SK-N-SH (cell line): Measurements from ENCODE around the gene TAF4. TPM values are rescaled to one million over a fixed set of nuclear protein-coding genes. Genes with fewer than 3 reads are reported as not detected.

Source experiments
- CTCF ChIA-PET: fragments of 300-600, 350-600 bp; formaldehyde crosslinking; extraction: SDS; loops from one replicate; lab custom pipeline; 2021; lab: Yijun Ruan, JAX
- POLR2A ChIA-PET: fragments of 350-600 bp; sonication (Branson Sonifier 250); formaldehyde crosslinking; extraction: SDS; loops from one replicate; lab custom pipeline; 2020; ENCODE audit warnings: antibody characterized with exemption, inconsistent platforms; lab: Yijun Ruan, JAX
- DNase-seq: peaks from one replicate; pipeline ENCODE4 v3.0.0; 2012
- H2AFZ ChIP-seq: fragments of 200-600 bp; sonication (generic); 2 replicates; pipeline ENCODE4 v1.8.1; 2016; ENCODE audit warnings: antibody characterized with exemption, mild to moderate bottlenecking, low read depth
- H3F3A ChIP-seq: fragments of 200-600 bp; sonication (generic); replicated peaks from 2 replicates; pipeline ENCODE3; 2016; ENCODE audit warnings: antibody characterized with exemption, mild to moderate bottlenecking; ENCODE audit not compliant: insufficient read depth
- H3K27ac ChIP-seq, 2 experiments: fragments of 200-500 bp in 1 of 2; fragments of 200-600 bp in 1 of 2; sonication (Bioruptor generic) in 1 of 2; sonication (generic), shearing (Covaris generic) in 1 of 2; 2 replicates each; pipeline versions ENCODE4 v1.5.1 to v1.6.1; 2014 to 2016; ENCODE audit warnings: low read depth in 2 of 2, inconsistent platforms in 1 of 2, low read length in 1 of 2, mild to moderate bottlenecking in 1 of 2, mixed read lengths in 1 of 2
- H3K27me3 ChIP-seq: fragments of 200-600 bp; sonication (generic), shearing (Covaris generic); 2 replicates; pipeline ENCODE4 v1.6.1; 2016; ENCODE audit warnings: mixed run types; ENCODE audit not compliant: insufficient read depth
- H3K36me3 ChIP-seq, 2 experiments: fragments of 200-500 bp in 1 of 2; fragments of 200-600 bp in 1 of 2; sonication (Bioruptor generic) in 1 of 2; sonication (generic) in 1 of 2; replicated peaks in 1 of 2; 2 replicates each; pipeline versions ENCODE3 to v1.5.1; 2014 to 2016; ENCODE audit warnings: low read length in 1 of 2, mild to moderate bottlenecking in 1 of 2; ENCODE audit not compliant: insufficient read depth in 2 of 2, control insufficient read depth in 1 of 2
- H3K4me1 ChIP-seq, 2 experiments: fragments of 200-500 bp in 1 of 2; fragments of 200-600 bp in 1 of 2; sonication (Bioruptor generic) in 1 of 2; sonication (generic), shearing (Covaris generic) in 1 of 2; 2 replicates each; pipeline versions ENCODE4 v1.5.1 to v1.6.1; 2014 to 2016; ENCODE audit warnings: low read depth in 1 of 2, low read length in 1 of 2, mixed run types in 1 of 2; ENCODE audit not compliant: insufficient read depth in 2 of 2, control insufficient read depth in 1 of 2
- H3K4me2 ChIP-seq: fragments of 200-600 bp; sonication (generic), shearing (Covaris generic); 2 replicates; pipeline ENCODE4 v1.6.1; 2017; ENCODE audit warnings: mixed run types
- H3K4me3 ChIP-seq, 2 experiments: fragments of 200-500 bp in 1 of 2; fragments of 200-600 bp in 1 of 2; sonication (Bioruptor generic) in 1 of 2; sonication (generic), shearing (Covaris generic) in 1 of 2; 2 replicates each; pipeline versions ENCODE4 v1.5.1 to v1.8.1; 2014 to 2016; ENCODE audit warnings: low read depth in 2 of 2, inconsistent platforms in 1 of 2, low read length in 1 of 2, mild to moderate bottlenecking in 1 of 2, mixed read lengths in 1 of 2, moderate library complexity in 1 of 2
- H3K79me2 ChIP-seq: fragments of 200-600 bp; sonication (generic); 2 replicates; pipeline ENCODE4 v1.8.1; 2017; ENCODE audit warnings: mild to moderate bottlenecking; ENCODE audit not compliant: insufficient read depth
- H3K9ac ChIP-seq: fragments of 200-600 bp; sonication (generic); 2 replicates; pipeline ENCODE4 v1.6.1; 2017; ENCODE audit warnings: mixed run types
- H3K9me2 ChIP-seq: fragments of 200-600 bp; sonication (generic); 2 replicates; pipeline ENCODE4 v1.6.1; 2017; ENCODE audit warnings: mixed run types
- H3K9me3 ChIP-seq: fragments of 200-600 bp; sonication (generic); 2 replicates; pipeline ENCODE4 v1.6.1; 2017; ENCODE audit warnings: mixed run types, mild to moderate bottlenecking, moderate library complexity
- H4K20me1 ChIP-seq: fragments of 200-600 bp; sonication (generic); 2 replicates; pipeline ENCODE4 v1.6.1; 2017; ENCODE audit warnings: mild to moderate bottlenecking, mixed run types; ENCODE audit not compliant: insufficient read depth
- CHD2 ChIP-seq: fragments of 150-350 bp; IDR thresholded peaks from 2 replicates; pipeline ENCODE4 v1.6.1; 2018; ENCODE audit warnings: low read length; ENCODE audit not compliant: partially characterized antibody
- CTCF ChIP-seq: fragments of 200-600 bp; sonication (generic); IDR thresholded peaks from 2 replicates; pipeline ENCODE4 v1.6.1; 2017; ENCODE audit warnings: antibody characterized with exemption, mild to moderate bottlenecking, moderate library complexity
- FOSL2 ChIP-seq: IDR thresholded peaks from 2 replicates; pipeline ENCODE4 v1.4.0; 2012; ENCODE audit warnings: low read depth, mild to moderate bottlenecking, moderate library complexity, borderline replicate concordance
- GATA2 ChIP-seq: sonication (generic); formaldehyde crosslinking; IDR thresholded peaks from 2 replicates; pipeline ENCODE4 v1.5.0; 2020; ENCODE audit warnings: mild to moderate bottlenecking, missing genetic modification reagents
- IRF3 ChIP-seq: fragments of 150-350 bp; IDR thresholded peaks from 2 replicates; pipeline ENCODE4 v1.6.1; 2016; ENCODE audit warnings: mild to moderate bottlenecking, low read depth, low read length
- MXI1 ChIP-seq: IDR thresholded peaks from 2 replicates; pipeline ENCODE4 v1.6.1; 2012; ENCODE audit warnings: mild to moderate bottlenecking, low read depth, low read length, improper control_type of control experiment
- POLR2AphosphoS5 ChIP-seq: IDR thresholded peaks from 2 replicates; pipeline ENCODE4 v1.6.1; 2012; ENCODE audit warnings: low read depth, low read length
- RAD21 ChIP-seq: IDR thresholded peaks from 2 replicates; pipeline ENCODE4 v1.6.1; 2012; ENCODE audit warnings: mild to moderate bottlenecking, low read length
- TCF12 ChIP-seq: IDR thresholded peaks from 2 replicates; pipeline ENCODE4 v1.4.0; 2012
- TEAD4 ChIP-seq: IDR thresholded peaks from 2 replicates; pipeline ENCODE4 v1.4.0; 2012; ENCODE audit warnings: mild to moderate bottlenecking, borderline replicate concordance; ENCODE audit not compliant: insufficient read depth
- WGBS: methylation state at CpG from one replicate; pipeline ENCODE4 v1.1.6; 2017; ENCODE audit warnings: low lambda C conversion rate; 5-methylcytosine and 5-hydroxymethylcytosine counted together
- polyA plus RNA-seq, 3 experiments: library from polyadenylated mRNA; depleted of rRNA; stranded (reverse); fragments of >200 nt; gene quantifications; 2 replicates each; pipeline ENCODE4 v1.2.3, GENCODE V29; 2012
- TF ChIP-seq, protein P1 (sequence below): IDR thresholded peaks from 2 replicates; pipeline ENCODE4 v1.6.1; 2012; ENCODE audit warnings: mild to moderate bottlenecking, low read depth, low read length, moderate library complexity

TAF4 gene
- polyA plus RNA-seq, 1 of the 3 experiments (the other 2 are of a cell fraction), result 4.8 TPM

DNA sequence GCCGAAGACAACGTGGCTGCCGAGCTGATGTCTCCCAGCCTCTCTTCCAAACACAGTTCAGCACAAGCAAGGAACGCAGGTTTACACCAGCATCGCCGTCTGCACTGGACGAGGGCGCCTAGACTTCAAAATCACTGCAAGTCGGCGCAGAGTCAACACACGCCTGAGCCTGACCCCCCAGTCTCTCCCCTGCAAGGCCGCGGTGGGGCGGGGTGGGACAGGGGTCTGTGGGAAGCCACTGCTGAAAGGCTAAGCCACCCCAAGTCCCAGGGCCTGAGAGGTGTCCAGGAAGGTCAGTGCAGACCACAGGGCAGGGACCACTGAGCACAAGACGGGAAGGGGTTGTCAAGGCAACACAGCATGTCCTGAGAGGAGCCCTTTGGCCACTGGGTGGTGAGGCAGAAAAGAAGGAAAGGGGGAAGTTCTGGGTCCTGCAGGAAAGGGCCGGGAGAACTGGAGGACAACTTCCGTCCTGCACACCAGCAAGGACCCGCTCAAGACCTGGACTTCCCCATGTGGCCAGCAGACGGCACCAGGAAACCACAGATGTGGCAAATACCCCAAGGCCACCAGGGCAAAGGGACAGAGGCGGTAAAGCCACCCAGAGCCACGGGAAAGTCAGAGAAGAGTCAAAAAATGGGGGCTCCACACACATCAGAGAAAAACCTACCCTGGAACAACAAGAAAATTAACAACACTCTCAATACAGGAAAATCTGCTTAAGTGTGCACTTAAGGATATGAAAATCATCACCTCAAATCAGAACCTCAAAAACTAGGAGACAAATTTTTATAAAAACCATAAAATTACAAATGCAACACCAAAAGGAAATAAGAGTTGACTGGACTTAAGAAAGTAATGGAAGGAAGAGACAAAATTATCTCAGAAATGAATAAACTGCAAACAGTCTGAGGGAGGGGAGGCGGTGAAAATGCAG is 84.8 kb downstream of the TAF4 start:
- Histone ChIP-seq H4K20me1 (no peaks in the 10 kb centered on the region), H3K4me2 (no peak overlapping the region), H3K79me2 (no peaks in the 10 kb centered on the region), H3F3A (no peaks in the 10 kb centered on the region), H3K9ac (no peak overlapping the region), H3K27ac (no peak overlapping the region; a peak in 1 of 4 replicates), H3K4me3 (no peak overlapping the region), H3K4me1 (no peaks in the 10 kb centered on the region; a peak in 1 of 4 replicates), H3K27me3 (no peaks in the 10 kb centered on the region), H3K36me3 (peaks cover 0 to 15% of the 10 kb centered on the region in 2 experiments), H3K9me3 (no peaks in the 10 kb centered on the region), H2AFZ (no peak overlapping the region), H3K9me2 (no peaks in the 10 kb centered on the region)
- TF ChIP-seq TCF12 (no peak), CTCF (peak; percentile 24; the same call in 1 of the 2 replicates), RAD21 (peak; percentile 57), POLR2AphosphoS5 (no peak), MXI1 (no peak)
- TF ChIP-seq, protein P1, sequence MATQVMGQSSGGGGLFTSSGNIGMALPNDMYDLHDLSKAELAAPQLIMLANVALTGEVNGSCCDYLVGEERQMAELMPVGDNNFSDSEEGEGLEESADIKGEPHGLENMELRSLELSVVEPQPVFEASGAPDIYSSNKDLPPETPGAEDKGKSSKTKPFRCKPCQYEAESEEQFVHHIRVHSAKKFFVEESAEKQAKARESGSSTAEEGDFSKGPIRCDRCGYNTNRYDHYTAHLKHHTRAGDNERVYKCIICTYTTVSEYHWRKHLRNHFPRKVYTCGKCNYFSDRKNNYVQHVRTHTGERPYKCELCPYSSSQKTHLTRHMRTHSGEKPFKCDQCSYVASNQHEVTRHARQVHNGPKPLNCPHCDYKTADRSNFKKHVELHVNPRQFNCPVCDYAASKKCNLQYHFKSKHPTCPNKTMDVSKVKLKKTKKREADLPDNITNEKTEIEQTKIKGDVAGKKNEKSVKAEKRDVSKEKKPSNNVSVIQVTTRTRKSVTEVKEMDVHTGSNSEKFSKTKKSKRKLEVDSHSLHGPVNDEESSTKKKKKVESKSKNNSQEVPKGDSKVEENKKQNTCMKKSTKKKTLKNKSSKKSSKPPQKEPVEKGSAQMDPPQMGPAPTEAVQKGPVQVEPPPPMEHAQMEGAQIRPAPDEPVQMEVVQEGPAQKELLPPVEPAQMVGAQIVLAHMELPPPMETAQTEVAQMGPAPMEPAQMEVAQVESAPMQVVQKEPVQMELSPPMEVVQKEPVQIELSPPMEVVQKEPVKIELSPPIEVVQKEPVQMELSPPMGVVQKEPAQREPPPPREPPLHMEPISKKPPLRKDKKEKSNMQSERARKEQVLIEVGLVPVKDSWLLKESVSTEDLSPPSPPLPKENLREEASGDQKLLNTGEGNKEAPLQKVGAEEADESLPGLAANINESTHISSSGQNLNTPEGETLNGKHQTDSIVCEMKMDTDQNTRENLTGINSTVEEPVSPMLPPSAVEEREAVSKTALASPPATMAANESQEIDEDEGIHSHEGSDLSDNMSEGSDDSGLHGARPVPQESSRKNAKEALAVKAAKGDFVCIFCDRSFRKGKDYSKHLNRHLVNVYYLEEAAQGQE, result no peak
- 91% methylated on average over 22 of the region's 22 CpGs for WGBS
- DNase-seq, result peak; percentile 73
- ChIA-PET CTCF (interaction anchor here (0.8 kb wide), 1 partner anchor 1780 kb away, joined by 3 read pairs; no protein-coding TSS in a partner anchor), POLR2A (no interaction called here)

DNA sequence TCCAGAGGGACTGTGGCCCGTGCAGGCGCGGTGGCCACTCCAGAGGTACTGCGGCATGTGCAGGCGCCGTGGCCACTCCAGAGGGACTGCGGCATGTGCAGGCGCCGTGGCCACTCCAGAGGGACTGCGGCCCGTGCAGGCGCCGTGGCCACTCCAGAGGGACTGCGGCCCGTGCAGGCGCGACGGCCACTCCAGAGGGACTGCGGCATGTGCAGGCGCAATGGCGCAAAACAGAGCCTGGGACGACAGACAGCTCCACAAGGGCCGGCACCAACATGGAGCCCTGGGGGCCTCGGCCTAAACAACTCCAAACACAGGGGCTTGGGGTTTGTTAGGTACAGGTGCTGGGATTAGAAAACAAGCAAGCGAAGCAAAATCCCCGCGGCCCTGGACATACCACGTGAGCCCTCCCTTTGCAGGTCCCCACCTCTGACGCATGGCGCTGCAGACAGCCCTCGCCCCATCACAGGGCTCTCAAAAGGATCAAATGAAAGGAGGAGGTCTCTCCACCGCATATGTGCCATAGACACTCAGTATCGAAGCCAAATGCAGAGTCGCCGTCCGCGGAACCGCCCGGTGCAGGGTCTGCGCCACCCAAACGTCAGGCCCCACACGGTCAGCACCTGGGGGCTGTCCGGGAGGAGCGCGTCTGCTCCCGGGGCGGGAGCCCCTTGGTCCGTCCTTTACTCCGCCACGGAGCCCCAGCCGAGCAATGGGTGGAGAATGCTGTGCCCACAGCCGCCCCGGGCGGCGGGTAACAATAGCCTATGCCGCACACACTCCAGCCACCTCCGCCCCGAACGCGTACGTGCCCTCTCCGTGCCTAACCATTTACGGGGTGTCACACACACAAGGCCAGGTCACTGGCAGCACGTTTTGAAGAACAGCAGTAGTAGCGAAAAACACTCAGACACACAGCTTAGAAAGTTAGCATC is 85.7 kb downstream of the TAF4 start:
- ChIA-PET CTCF (no interaction called here), POLR2A (no interaction called here)
- H2AFZ ChIP-seq, result no peak overlapping the region
- no peaks in the 10 kb centered on the region for H3K9me3 ChIP-seq
- H3K9ac ChIP-seq, result no peak overlapping the region
- no peak overlapping the region for H3K4me3 ChIP-seq
- H3K27ac ChIP-seq, result no peak overlapping the region
- 94% methylated on average over 31 of the region's 65 CpGs for WGBS
- peaks cover 0 to 22% of the 10 kb centered on the region in 2 experiments for H3K36me3 ChIP-seq
- H3K9me2 ChIP-seq, result no peaks in the 10 kb centered on the region
- no peaks in the 10 kb centered on the region for H3K79me2 ChIP-seq
- H3K27me3 ChIP-seq, result no peaks in the 10 kb centered on the region
- no peak overlapping the region for H3K4me2 ChIP-seq
- DNase-seq, result no peak
- H4K20me1 ChIP-seq, result no peaks in the 10 kb centered on the region
- no peaks in the 10 kb centered on the region; a peak in 1 of 4 replicates for H3K4me1 ChIP-seq
- no peaks in the 10 kb centered on the region for H3F3A ChIP-seq
- no peak for TF ChIP-seq TEAD4
- no peak for TF ChIP-seq IRF3
- TF ChIP-seq FOSL2, result no peak
- no peak for TF ChIP-seq GATA2 (CRISPR knock-in tag)
- TF ChIP-seq CHD2, result no peak
- TF ChIP-seq, protein P1, result no peak
- no peak for TF ChIP-seq MXI1
